Subcutaneous adipose tissue (tissue), 4 donors: ENCODE measurements around the gene ARNT2. TPM values are rescaled to one million over a fixed set of nuclear protein-coding genes. Genes with fewer than 3 reads are reported as not detected.

ENCODE experiments used
- total RNA-seq, 4 donors: library from RNA; depleted of rRNA; stranded (reverse); fragments of >200 nt; gene quantifications; one replicate each; pipeline ENCODE4 v1.1.0, GENCODE V29; 2016
- TF ChIP-seq, protein P1 (sequence below): fragments of 450-650 bp; IDR thresholded peaks from one replicate; pipeline ENCODE4 v1.5.1; 2016; ENCODE audit warnings: low read depth, mild to moderate bottlenecking, control low read depth, antibody characterized with exemption, moderate library complexity

The ARNT2 gene
- total RNA-seq, 4 donors from 2014 or later, result 0.16 to 4.3 (median 2.3) TPM

DNA sequence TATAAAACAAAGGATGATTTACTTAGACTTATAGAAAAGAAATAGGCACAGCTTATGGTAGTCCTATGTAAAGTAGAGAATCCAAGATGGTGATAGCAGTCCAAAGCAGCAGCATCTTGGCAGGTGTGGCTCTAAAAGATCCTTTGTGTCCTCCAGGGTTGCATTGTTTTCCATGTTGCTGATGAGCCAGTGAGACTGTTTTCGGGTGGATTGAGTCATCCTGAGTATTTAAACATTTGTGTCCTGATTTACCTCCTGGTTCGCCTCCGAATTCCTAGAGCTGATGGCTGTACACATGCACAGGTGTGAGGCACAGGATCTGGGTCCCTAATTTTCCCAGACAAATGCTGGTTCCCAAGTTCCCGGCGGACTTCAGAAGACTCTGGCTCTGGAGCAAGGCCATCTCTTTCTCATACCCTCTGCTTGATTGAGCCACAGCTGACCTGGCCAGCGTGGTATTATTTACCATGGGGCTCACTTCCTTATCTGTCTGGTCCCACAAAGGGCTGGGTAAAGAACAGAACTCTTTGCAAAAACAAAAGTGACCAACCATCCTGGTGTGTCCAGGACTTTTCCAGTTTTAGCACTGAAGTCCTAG is 51.0 kb downstream of the ARNT2 start:
- TF ChIP-seq, protein P1, sequence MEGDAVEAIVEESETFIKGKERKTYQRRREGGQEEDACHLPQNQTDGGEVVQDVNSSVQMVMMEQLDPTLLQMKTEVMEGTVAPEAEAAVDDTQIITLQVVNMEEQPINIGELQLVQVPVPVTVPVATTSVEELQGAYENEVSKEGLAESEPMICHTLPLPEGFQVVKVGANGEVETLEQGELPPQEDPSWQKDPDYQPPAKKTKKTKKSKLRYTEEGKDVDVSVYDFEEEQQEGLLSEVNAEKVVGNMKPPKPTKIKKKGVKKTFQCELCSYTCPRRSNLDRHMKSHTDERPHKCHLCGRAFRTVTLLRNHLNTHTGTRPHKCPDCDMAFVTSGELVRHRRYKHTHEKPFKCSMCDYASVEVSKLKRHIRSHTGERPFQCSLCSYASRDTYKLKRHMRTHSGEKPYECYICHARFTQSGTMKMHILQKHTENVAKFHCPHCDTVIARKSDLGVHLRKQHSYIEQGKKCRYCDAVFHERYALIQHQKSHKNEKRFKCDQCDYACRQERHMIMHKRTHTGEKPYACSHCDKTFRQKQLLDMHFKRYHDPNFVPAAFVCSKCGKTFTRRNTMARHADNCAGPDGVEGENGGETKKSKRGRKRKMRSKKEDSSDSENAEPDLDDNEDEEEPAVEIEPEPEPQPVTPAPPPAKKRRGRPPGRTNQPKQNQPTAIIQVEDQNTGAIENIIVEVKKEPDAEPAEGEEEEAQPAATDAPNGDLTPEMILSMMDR, result no peak

DNA sequence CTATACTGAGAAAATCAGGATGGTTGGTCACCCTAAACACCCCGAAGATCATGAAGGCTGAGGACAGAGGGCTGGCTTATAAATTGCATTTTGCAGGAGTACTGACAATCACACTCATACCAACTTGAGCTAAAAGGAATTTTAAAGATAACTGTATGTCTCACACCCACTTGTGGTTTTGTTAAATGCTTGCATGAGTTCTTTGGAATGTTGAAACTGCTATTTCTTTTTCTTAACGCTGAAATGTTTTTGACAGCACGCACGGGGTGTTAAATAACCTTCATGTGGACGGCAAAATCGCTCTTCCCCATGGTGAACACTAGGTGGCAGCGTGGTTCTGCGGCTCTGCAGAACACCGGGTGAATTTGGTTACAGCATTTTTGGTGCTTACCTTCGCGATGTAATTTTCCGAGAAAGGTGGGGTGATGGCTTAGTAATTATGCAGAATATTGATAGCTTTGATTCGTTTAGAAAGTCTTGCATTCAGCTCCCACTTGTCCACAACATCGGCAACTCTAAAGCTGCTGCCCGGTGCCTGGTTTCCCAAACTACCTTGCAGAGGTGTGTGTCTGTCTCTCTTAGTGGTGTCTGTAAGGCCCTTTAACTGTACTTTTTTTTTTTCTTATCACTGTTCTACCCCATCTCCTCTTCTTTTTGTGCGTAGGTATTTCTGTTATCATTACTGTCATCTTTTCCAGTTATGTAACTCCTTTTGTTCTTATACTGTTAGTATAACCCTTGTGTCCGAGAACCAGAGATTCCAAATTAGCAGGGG is 51.7 kb downstream of the ARNT2 start:
- TF ChIP-seq, protein P1, result no peak

DNA sequence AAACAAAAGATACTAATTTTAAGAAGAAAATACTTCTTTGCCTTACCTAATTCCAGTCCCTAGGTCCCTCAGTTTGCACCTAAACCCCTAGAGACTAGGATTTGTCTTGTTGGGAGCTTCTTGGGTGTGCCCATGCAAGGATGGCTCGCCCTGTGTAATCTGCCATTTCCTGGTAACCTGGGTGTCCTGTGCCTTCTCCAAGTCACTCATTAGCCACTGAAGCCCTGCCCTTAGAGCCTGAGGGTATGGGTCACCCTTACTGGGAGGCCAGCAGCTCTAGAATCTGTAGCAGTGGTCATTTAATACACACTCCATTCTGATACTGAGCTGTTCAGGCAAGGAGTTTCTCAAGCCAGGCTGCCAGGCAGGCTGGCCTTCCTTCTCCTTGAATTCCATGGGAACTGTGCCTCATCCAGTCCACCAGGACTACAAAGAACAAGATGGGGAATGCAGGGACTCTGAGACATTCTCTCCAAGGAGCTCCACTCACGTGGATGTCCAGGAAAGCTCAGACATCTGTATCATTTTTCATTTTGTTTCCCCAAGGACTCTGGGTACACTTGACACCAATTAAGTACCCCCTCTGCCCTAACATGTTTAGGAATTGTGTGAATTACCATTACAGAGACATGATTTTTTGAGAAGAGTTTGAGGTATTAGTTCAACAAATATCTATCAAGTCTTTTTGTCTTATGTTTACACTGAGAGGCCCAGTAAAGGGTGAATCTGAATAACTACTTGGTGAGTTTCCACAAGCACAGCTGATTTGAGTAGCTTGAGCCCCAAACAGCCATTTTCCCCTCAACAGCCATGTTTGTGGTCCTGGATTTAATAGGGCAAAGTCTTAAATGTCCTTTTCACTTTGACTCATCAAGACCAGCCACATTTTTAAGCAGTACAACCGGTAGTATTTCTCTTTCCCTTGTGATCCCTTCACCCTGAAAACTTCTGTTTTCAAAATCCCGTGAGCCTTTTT is 52.6 kb downstream of the ARNT2 start:
- TF ChIP-seq, protein P1, result no peak

DNA sequence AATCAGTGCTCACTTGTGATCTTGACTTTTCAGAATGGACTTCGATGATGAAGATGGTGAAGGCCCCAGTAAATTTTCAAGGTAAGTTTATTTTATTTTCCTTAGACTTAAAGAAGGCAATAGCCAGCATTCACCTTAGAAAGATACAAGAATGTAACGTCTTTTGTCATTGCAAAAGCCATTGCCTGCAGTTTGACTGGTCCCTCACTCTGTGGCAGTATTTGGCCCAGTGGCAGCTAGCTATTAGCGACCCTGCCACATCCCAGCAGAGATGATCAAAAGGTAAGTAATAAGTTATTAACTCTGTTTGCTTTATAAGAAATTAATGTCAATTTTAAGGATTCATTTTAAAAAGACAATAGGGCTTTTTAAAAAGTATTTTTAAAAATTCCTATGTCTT is 53.7 kb downstream of the ARNT2 start:
- TF ChIP-seq, protein P1, result no peak

DNA sequence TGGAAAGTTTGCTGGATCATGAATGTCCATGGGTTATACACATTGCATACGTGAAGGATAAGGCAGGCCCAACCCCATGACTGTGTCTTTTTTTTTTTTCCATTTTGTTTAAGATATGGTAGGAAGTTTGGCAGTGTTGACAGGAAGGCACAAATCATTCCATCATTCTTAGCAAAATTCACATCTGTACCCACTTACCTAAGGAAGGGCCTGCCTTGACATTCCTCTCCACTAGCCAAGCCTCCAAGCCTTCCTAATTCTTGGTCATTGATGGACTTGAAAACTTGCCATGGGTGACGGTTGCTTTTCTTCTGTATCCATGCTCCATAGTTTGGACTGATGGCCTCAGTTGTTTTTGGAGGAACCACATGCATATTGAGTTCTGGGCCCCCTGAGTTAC is 54.4 kb downstream of the ARNT2 start:
- TF ChIP-seq, protein P1, result no peak

DNA sequence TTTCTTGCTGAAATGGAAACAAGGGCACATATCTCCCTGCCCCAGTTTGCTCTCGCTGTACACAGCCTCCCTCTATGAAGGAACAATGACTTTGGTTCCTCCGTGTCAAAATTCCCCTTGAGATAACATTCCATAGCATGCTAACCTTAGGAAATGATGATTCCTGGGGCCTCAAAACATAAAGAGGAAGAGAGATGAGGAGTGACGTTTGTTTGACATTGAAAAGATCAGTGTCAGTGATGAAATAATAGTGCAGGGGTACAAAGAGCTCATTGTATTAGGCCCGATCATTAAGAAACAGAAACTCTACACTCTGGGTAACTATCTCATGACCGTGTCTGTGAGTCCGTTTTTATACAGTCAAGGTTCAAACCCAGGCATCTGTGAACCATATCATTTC is 55.2 kb downstream of the ARNT2 start:
- TF ChIP-seq, protein P1, result no peak

DNA sequence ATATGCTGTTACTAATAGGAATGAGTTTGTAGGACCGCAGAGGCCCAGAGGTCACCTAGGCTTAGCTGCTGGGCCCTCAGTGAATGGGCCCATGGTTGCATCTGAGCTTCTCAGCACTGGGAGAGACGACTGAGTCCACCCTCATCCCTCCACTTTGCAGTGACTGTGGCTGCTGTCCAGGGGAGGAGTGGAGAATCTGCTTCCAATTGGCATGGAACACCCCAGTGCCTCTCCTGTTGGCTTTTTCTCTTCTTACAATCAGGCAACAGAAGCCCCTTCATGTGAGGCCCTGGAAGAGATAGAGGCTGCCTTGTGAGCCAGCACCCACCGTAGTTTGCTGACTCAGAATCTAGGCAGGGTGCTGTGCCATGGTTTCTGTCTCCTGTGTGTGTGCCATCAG is 55.6 kb downstream of the ARNT2 start:
- TF ChIP-seq, protein P1, result no peak
